Bone marrow (tissue), 2 donors: ENCODE data around the gene GTF2F2.
"Not testable (repeated sequence)": the region's sequence is repeated elsewhere in the genome, so short reads cannot be mapped to it uniquely, and the experiment has no call there.

Source experiments
- DNase-seq, 2 donors: peaks; one replicate each; lab custom pipeline; 2025; lab: John Stamatoyannopoulos, UW

The GTF2F2 gene

DNA sequence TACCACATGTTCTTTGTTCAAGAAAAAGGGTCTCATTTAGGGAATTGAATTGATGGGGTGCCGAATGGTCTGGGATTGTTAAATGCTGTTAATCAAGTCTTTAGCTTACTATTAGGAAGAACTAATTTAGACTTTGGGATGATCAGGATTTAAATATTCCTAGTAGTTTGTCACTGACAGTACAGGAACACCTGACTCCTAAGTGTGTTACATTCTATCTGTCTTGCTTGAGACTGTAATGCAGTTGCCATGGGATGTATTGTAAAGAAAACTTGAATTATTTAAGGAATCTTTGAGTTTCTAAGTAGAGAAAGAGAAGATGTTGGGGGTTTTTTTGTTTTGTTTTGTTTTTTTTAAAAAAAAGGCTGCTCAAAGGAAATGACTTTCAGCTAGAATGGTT is 98.4 kb downstream of the GTF2F2 start:
- no peak for DNase-seq

DNA sequence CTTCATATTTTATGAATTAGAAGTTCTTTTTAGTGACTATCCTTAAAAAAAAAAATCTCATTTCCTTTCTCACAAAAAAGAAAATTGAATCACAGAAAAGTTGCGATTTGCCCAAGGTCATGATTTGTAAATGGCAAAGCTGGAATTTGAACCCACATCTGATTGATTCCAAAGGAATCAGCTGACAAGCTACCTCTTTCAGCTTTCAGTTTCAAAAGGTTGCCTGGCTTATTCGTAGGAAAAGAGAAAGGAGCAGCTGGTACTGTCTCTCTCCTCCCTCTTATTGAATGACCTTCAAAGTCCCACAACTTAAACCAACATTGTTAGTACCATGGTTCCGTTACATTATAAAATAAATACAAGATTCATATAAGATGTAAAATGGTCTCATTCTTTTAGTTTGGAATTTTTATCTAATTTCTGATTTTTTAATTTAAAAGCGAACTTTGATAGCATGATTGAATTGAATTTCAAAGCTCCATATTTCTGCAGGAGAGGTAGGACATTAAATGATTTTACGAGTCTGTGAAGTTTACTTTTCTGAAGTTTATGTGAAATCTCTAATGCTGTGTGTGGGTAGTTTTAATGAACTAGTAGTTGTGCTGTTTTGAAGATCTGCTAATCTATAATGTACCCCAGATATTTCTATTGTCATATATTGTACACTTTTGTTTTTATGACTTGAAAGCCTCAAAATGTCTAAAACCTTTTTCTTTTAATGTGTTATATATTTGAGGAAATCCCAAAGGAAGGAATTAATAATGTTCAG is 99.0 kb downstream of the GTF2F2 start:
- no peak for DNase-seq

DNA sequence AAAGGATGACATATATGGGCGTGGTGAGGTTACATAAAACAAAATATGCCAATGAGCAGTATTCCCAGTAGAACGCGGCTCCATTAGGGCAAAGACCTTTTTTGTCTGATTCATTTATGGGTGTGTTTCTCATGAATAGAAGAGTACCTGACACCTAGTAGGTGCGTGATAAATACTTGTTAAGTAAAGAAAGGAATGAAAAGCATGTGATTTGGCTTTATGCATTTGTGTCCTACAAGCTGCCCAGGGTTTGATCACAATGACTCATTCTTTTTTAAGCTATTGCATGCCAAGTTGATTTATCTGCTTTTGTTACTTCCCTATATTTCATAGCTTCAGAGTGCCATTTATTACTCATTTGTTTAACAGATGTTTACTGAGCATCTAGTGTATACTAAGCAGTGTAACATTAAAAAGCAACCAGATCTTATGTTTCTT is 99.6 kb downstream of the GTF2F2 start:
- peak in 1 of 2 donors; percentile 88 for DNase-seq

DNA sequence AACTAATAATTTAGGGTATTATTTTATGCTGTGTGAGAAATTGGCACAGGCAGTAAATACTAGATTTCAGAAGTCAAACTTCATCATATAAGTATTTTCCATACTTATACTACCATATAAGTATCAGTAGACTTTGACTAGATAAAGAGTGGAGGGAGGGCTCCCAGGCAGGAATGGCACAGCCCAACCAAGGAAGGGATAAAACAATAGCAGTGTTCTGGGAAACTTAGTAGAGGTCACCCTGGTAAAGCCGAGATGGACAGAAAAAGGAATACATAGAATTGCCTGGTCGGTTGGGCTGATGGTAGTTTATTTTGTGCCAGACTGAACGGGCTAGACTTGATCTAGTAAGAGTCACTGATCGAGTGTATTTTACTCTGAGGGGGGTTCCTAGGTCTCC is 100.1 kb downstream of the GTF2F2 start:
- DNase-seq = no peak

DNA sequence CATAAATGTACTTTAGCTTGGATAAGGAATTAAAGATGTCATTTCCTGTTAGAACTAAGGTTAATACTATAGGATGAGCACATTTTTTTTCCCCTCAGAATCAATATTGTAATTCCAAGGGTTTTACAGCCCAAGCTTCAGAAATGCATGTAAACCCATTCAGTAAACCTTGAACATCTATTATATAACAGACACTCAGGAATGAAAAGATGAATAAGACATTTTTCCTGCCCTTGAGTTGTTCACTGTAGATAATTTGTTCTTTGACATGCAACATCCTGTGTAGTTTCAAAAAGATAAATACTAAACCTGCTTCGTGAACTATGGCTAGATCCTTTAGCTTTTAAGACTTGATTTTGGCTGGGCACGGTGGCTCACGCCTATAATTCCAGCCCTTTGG is 102.2 kb downstream of the GTF2F2 start:
- no peak for DNase-seq

DNA sequence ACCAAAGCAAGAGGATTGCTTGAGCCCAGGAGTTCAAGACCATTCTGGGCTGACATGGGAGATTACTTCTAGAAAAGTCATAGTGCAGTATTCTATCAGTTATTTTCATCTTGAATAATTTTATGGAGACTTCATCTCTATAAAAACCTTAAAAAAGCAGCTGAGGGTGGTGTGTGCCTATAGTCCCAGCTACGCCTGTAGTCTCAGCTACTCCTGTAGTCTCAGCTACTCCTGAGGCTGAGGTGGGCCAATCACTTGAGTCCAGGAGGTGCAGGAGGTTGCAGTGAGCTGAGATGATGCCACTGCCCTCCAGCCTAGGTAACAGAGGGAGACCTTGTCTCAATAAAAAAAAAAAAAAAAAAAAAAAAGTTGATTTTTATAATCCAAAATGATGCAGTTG is 102.6 kb downstream of the GTF2F2 start:
- DNase-seq = no peak

DNA sequence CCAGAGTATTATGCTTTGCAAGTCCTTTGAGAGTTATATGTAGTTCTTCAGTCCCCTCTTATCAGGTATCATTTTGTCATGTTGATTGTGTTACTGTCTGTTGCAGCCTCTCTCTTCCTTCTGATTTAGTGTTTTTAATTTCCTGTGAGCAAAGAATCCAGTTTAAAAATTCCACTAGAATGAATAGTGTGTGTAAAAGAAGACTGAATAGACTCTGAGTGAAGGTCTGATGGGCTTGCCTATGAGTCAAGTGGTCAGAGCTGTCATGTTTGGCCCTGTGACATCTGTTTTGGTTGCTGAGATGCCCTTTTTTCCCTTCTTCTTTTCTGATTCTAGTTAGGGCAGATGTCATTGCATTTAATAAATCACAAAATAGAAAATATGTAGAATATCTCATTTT is 103.9 kb downstream of the GTF2F2 start:
- DNase-seq = no peak

DNA sequence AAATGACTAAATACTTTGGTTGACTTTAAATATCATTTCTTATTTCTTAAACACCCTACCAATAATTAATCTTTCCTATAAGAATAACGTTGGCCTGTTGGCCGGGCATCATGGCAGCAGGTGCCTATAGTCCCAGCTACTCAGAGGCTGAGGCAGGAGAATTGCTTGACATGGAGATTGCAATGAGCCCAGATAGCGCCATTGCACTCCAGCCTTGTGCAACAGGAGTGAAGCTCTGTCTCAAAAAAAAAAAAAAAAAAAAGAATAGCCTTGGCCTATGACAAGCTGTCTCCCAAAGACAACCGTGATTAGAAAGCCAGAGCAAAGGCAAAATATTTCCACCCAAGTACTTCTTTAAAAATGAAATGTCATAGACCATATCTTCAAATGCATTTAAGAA is 105.1 kb downstream of the GTF2F2 start:
- DNase-seq = no peak

DNA sequence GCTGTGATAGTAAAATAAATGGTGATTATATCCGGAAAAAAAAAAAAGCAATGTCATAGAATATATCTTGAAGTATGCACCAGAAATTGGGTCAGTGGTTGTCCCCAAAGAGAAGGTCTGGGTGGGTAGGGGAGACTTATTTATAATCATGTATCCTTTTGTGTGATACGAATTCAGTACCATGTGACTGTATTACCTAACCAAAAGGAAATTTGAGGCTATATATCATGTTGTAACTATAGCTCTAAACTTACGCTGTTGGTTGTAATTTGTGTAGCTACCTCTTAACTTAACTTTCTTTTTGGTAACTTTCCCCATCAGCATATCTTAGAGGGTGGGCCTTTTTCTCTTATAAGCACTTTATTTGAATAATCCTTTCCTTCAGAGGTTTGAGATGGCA is 105.7 kb downstream of the GTF2F2 start:
- DNase-seq = no peak

DNA sequence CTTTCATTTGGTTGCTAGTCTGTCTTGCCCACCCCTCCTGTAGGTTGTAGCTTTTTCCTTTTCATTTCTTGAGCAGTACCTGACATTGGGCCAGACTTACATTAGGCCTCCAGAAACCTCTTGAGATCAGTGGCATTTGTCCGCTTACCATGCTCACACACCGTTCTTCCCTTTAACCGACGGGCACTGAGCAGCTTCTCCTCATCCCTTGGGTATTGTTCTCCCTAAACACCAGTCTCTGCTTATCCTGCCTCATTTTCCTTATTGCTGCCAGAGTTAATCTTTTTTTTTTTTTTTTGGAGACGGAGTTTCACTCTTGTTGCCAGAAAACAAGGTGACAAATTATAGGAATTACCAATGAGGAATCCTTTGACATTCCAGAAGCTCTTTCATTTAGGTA is 107.7 kb downstream of the GTF2F2 start:
- no peak for DNase-seq

DNA sequence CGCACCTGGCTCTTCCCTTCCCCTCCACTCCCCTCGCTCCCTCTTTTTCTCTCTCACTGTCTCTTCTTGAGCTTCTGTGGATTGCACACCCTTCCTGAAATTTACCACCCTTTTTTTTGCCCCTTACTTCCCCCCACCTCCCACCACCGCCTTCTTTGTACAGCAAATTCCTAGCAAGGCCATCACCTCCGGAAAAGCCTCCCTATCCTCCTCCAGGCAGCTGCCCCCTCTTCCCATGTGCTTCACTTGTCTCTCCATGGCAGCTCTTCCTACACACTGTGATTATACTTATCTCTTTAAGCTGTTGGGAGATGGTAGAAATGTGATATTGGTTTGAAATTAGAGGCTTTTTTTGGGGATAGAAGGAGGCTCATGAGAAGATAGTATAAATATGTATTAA is 108.9 kb downstream of the GTF2F2 start:
- no peak for DNase-seq

DNA sequence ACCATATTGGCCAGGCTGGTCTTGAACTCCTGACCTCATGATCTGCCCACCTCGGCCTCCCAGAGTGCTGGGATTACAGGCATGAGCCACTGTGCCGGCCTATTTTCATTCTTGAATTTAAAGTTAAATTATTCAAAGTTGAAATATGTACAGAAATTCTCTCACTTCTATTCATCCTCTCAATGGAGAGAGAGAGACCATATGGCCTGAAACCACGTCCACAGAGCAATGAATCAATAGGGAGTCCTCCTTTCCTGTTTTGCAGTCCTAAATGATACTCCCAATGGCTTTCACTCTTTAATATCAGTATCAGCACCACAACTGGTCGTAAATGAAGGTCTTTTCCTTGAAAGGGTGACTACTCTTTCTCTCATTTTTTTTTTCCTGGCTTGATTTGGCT is 111.0 kb downstream of the GTF2F2 start:
- DNase-seq = no peak

DNA sequence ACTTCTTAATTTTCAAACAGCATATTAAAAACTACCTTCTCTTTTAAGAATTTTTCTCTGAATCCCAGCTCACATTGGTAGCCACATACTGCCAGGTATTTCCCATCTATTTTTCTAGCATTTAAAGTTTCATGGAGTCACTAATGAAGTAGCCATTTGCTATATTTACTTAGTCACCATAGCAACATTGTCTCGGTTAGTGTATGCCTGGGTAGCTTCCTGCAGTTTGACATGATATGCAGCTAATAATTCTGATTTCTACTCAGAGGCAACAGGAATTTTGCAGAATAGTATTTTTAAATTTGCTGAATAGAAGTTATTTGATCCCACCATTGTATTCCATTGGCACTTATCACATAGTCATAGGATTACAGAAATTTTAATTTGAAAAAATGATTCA is 111.4 kb downstream of the GTF2F2 start:
- DNase-seq = no peak

DNA sequence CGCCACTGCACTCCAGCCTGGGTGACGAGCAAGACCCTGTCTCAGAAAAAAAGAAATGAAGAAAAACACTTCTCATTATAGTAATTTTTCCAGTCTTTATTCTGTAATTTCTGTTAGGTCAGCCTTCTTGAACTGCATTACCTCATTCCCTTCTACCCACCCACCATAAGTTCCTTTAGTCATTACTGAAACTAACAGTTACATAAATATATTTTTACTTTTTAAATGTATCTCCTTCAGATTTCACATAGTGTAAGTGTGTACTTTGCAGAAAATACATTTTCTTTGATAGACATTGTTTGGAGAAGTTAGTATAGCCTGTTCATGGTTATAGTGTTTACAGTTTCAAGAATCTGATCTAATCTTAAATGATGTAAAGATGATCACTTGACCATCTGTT is 112.3 kb downstream of the GTF2F2 start:
- DNase-seq = no peak

DNA sequence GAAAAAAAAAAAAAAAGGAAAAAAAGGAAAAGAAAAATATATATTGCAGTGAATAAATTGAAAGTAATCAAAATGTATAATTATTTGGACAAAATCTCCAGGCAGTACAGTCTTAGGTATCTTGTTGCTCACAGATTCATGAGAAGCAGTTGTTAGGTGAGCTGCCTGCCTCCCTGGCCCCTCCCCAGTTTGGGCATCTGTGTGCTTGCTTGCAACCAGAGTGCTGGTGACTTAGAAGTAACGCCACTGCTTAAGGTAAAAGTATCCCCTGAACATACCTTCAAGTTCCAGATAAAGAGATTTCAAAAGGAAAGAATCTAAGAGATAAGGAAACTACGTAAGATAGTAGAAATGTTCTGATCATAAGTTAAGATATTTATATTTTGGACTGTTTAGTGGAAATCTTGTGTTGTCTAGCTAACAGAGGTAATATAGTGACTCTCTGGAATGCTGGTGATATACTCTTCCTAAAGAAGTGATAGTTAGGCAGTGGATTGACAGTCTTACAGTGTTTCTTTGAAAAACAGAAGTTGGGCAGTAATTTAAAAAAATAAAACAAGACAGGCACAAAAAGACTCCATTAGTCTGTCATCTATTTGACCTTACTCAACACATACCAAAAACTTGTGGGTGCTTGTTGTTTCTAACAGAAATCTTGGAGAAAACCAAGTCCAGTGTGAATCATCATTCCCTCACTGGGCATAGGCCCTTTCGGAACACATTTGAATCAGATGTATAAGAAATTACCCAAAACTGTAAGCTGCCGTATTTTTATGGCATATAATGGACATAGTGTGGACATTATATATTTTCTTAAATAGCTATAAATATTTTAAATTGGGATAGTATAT is 118.9 kb downstream of the GTF2F2 start:
- no peak for DNase-seq

DNA sequence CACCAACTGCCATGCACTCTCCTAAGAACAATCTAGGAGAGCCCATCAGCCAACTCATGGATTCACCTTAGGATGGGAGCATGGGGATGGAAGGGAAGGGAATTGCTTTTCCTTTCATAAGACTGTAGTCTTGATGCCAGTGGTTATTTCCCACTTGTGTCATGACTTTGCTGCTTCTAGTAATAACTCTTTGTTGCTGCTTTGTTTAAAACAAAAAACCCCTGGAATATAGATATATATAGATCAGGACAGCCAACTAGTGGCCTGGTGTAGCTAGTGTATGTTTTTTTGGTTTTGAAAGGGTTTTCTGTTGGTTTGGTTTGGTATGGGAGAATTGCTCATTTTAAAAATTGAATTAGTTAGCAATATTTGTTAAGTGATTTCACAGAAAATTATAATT is 119.8 kb downstream of the GTF2F2 start:
- DNase-seq = no peak

DNA sequence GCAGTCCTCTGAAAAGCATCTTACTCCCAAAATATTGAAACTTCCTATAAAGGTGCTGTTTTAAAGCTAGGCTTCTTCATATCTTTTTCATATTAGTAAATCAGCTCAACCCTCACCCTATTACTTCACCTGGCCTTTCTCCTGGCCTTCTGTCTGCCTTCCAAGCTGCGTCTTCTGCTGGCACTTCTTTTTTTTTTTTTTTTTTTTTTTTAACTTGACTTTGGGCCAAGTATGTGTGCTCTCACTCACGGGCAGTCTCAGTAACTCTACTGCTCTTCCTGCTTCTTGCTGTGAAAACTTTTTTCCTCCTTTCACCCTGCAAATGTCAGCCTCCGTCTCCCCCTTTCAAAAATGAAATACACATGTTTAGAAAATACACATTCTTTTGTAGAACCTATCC is 121.8 kb downstream of the GTF2F2 start:
- DNase-seq = peak in 1 of 2 donors; percentile 57

DNA sequence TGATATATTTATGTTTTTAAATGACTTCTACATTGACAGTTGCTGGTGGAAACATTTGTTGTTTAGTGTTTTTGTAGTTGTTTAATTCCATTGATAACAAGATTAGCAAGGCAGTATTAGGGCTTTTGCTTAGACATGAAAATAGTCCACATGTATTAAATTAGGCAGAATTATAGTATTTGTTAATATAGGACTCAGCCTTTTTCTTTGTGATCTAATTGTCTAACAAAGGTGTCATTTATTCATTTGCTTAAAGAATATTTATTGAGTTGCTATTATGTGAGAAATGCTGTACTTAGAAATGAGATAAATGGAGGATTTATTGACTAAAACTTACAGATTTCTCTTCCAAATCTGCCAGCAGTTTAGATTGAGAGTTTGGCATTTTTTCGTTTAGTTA is 122.2 kb downstream of the GTF2F2 start:
- DNase-seq = no peak

DNA sequence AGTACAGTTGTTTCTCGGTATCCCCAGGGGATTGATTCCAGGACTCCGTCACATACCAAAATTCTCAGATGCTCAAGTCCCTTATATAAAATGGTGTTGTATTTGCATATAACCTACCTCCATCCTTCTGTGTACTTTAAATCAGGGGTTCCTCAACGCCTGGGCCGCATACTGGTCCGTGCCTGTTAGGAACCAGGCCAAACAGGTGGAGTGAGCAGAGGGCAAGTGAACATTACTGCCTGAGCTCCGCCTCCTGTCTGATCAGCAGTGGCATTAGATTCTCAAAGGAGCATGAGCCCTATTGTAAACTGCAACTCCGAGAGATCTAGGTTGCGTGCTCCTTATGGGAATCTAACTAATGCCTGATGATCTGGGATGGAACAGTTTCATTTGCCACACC is 122.8 kb downstream of the GTF2F2 start:
- no peak for DNase-seq

DNA sequence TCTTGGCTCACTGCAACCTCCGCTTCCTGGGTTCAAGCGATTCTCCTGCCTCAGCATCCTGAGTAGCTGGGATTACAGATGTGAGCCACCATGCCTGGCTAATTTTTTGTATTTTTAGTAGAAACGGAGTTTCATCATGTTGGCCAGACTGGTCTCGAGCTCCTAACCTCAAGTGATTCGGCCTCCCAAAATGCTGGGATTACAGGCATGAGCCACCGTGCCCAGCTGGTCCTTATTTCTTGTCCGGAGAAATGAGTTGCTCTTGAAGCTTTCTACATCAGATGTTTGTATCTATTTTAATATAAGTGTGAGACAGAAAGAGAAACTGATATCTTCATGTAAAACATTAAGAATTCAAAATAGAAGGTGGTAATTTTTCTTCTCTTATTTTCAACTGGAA is 124.4 kb downstream of the GTF2F2 start:
- not testable (repeated sequence) for DNase-seq

DNA sequence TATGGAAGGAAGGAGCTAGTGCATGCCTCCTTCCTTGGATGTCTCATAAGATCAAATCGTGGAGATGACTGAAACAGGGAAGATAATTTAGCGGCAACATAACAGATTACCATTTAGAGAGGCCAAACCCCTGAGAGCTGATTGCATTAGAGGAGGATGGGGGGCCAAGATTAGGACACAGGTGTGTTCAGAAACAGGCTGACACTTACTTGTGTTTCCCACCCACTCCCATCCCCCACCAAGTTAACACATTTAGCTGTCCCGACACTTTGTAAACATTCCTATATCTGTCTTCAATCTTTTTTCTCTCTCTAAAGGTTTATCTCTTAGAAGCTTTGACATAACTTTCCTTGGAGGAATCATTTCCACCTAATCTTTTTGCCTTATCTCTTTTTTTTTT is 129.4 kb downstream of the GTF2F2 start:
- DNase-seq = no peak

DNA sequence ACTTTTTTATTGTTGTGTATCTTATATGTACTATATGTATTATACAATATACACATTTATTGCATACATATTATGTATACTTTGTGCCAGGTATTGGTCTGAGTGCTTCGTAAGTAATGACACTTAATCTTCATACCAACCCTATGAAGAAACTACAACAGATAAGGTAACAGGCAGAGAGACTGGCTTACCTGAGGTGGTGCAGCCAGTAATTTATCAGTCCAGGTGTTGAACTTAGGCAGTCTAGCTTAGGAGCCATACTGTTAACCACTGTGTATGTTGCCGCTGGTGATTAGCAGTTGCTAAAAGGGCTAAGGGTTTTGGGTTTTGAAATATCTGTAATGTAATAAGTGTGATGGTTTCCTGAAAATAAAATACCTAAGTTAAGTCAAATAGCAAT is 134.1 kb downstream of the GTF2F2 start:
- DNase-seq = no peak

DNA sequence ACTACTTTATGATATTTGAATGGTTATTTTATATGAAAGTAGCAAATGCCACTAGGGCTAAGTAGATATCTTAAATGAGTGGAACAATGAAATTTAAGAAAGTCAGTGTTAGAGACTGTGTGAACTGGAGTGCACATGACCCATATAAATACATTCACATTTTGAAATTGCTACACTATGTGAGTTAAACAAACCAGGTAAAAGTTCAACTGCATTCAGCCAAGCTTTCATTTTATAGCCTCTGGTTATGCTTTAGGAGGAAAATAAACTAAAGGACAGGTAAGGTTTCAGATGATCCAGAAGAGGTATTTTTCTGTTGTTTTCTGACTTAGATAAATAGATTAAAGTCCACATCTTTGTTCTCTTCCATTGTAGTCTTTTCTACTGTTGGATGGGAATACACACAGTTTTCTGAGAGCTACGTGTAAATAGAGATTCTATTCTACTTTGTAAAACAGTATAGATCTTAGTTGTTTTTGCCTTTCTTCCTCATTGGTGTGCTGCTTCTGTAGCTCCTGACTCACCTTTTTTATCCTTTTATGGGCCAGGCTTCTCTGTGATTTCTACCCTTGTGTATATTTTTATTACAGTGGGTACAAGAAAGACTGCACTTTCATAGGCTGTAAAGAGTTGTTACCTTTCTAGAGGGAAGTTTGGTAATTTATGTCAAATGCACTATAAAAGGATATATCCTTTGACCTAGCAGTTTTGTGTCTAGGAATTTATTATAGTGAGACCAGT is 135.1 kb downstream of the GTF2F2 start:
- no peak for DNase-seq
